HEK293 (cell line): Measurements from ENCODE around the gene MAML2.

ENCODE experiments used
- CTCF ChIA-PET: fragments of 350-600 bp; formaldehyde crosslinking; extraction: SDS; loops from one replicate; lab custom pipeline; 2021; ENCODE audit warnings: antibody characterized with exemption; lab: Yijun Ruan, JAX
- POLR2A ChIA-PET: fragments of 300-600 bp; formaldehyde crosslinking; extraction: SDS; loops from one replicate; lab custom pipeline; 2020; ENCODE audit warnings: antibody characterized with exemption, inconsistent platforms; lab: Yijun Ruan, JAX
- H3K27ac ChIP-seq: fragments of 200-500 bp; sonication (Bioruptor generic); 2 replicates; pipeline ENCODE4 v1.5.1; 2014; ENCODE audit warnings: low read depth, low read length, control low read depth, inconsistent platforms; ENCODE audit errors: extremely low read depth
- H3K36me3 ChIP-seq, 2 experiments: fragments of 200-500 bp in 1 of 2; sonication (Bioruptor generic) in 1 of 2; 1 replicate in 1 of 2; 2 replicates in 1 of 2; pipeline ENCODE4 v1.5.1; 2014 to 2017; ENCODE audit warnings: inconsistent platforms in 2 of 2, low read length in 2 of 2; ENCODE audit not compliant: control insufficient read depth in 2 of 2, insufficient read depth in 1 of 2
- H3K4me1 ChIP-seq: fragments of 200-500 bp; sonication (Bioruptor generic); 2 replicates; pipeline ENCODE4 v1.5.1; 2014; ENCODE audit warnings: mild to moderate bottlenecking, low read length, inconsistent platforms; ENCODE audit not compliant: control insufficient read depth, insufficient read depth
- H3K4me3 ChIP-seq: 2 replicates; pipeline ENCODE4 v1.5.1; 2011; ENCODE audit warnings: low read depth, mild to moderate bottlenecking, control low read depth, low read length, moderate library complexity
- H3K9me3 ChIP-seq: fragments of 200-500 bp; sonication (Bioruptor generic); 2 replicates; pipeline ENCODE4 v1.5.1; 2014; ENCODE audit warnings: low read depth, low read length, inconsistent platforms; ENCODE audit not compliant: control insufficient read depth, insufficient read depth
- CTCF ChIP-seq: fragments of 450-650 bp; formaldehyde crosslinking; IDR thresholded peaks from 2 replicates; pipeline ENCODE4 v1.5.1; 2016; ENCODE audit warnings: missing biosample characterization, missing genetic modification characterization
- ELK4 ChIP-seq: IDR thresholded peaks from 2 replicates; pipeline ENCODE4 v1.6.1; 2011; ENCODE audit warnings: mild to moderate bottlenecking, low read depth, low read length, borderline replicate concordance
- GLIS1 ChIP-seq: fragments of 450-650 bp; formaldehyde crosslinking; IDR thresholded peaks from 2 replicates; pipeline ENCODE4 v1.5.1; 2016; ENCODE audit warnings: missing biosample characterization, missing genetic modification characterization
- RBAK ChIP-seq: fragments of 450-650 bp; formaldehyde crosslinking; IDR thresholded peaks from 2 replicates; pipeline ENCODE4 v1.5.1; 2016; ENCODE audit warnings: missing biosample characterization, missing genetic modification characterization
- SCRT2 ChIP-seq: fragments of 450-650 bp; formaldehyde crosslinking; IDR thresholded peaks from 2 replicates; pipeline ENCODE4 v1.5.1; 2016; ENCODE audit warnings: missing biosample characterization, missing genetic modification characterization
- SP7 ChIP-seq: fragments of 450-650 bp; formaldehyde crosslinking; IDR thresholded peaks from 2 replicates; pipeline ENCODE4 v1.5.1; 2016; ENCODE audit warnings: missing biosample characterization, missing genetic modification characterization
- WT1 ChIP-seq: fragments of 450-650 bp; formaldehyde crosslinking; IDR thresholded peaks from 2 replicates; pipeline ENCODE4 v1.5.1; 2016; ENCODE audit warnings: missing biosample characterization, missing genetic modification characterization
- ZBTB17 ChIP-seq: fragments of 450-650 bp; formaldehyde crosslinking; IDR thresholded peaks from 2 replicates; pipeline ENCODE4 v1.5.1; 2016; ENCODE audit warnings: missing biosample characterization, missing genetic modification characterization
- ZNF148 ChIP-seq: fragments of 450-650 bp; formaldehyde crosslinking; IDR thresholded peaks from 2 replicates; pipeline ENCODE4 v1.5.0; 2017; ENCODE audit warnings: missing biosample characterization, missing genetic modification characterization, borderline replicate concordance
- ZNF174 ChIP-seq: fragments of 450-650 bp; formaldehyde crosslinking; IDR thresholded peaks from 2 replicates; pipeline ENCODE4 v1.5.0; 2017; ENCODE audit warnings: missing biosample characterization, mild to moderate bottlenecking, missing genetic modification characterization
- ZNF19 ChIP-seq: fragments of 450-650 bp; formaldehyde crosslinking; IDR thresholded peaks from 2 replicates; pipeline ENCODE4; 2016; ENCODE audit warnings: missing biosample characterization, missing genetic modification characterization, low read depth
- ZNF221 ChIP-seq: fragments of 450-650 bp; formaldehyde crosslinking; IDR thresholded peaks from 2 replicates; pipeline ENCODE4 v1.5.1; 2017; ENCODE audit warnings: missing biosample characterization, missing genetic modification characterization, borderline replicate concordance
- ZNF274 ChIP-seq, 2 experiments: fragments of 200-500 bp in 1 of 2; fragments of 450-650 bp in 1 of 2; sonication (Bioruptor generic) in 1 of 2; formaldehyde crosslinking in 1 of 2; IDR thresholded peaks; 2 replicates each; pipeline versions ENCODE4 v1.5.1 to v1.6.1; 2014 to 2016; ENCODE audit warnings: borderline replicate concordance in 1 of 2, inconsistent platforms in 1 of 2, low read length in 1 of 2, missing biosample characterization in 1 of 2, missing genetic modification characterization in 1 of 2
- ZNF280D ChIP-seq: fragments of 450-650 bp; formaldehyde crosslinking; IDR thresholded peaks from 2 replicates; pipeline ENCODE4 v1.5.1; 2016; ENCODE audit warnings: missing biosample characterization, missing genetic modification characterization
- ZNF335 ChIP-seq: fragments of 450-650 bp; formaldehyde crosslinking; conservative IDR thresholded peaks from 2 replicates; pipeline ENCODE4 v1.5.1; 2016; ENCODE audit warnings: missing biosample characterization, missing genetic modification characterization
- ZNF488 ChIP-seq: fragments of 450-650 bp; formaldehyde crosslinking; IDR thresholded peaks from 2 replicates; pipeline ENCODE4 v1.5.1; 2016; ENCODE audit warnings: missing biosample characterization, missing genetic modification characterization
- ZNF518A ChIP-seq: fragments of 450-650 bp; formaldehyde crosslinking; conservative IDR thresholded peaks from 2 replicates; pipeline ENCODE4 v1.5.1; 2016; ENCODE audit warnings: low read depth, missing biosample characterization, missing genetic modification characterization
- ZNF530 ChIP-seq: fragments of 450-650 bp; formaldehyde crosslinking; IDR thresholded peaks from 2 replicates; pipeline ENCODE4 v1.5.1; 2016; ENCODE audit warnings: low read depth, missing biosample characterization, missing genetic modification characterization
- ZNF544 ChIP-seq: fragments of 450-650 bp; formaldehyde crosslinking; IDR thresholded peaks from 2 replicates; pipeline ENCODE4 v1.5.0; 2017; ENCODE audit warnings: missing biosample characterization, missing genetic modification characterization
- ZNF624 ChIP-seq: fragments of 450-650 bp; formaldehyde crosslinking; IDR thresholded peaks from 2 replicates; pipeline ENCODE4 v1.5.1; 2017; ENCODE audit warnings: missing biosample characterization, missing genetic modification characterization
- ZNF768 ChIP-seq: fragments of 450-650 bp; formaldehyde crosslinking; IDR thresholded peaks from 2 replicates; pipeline ENCODE4 v1.5.1; 2018; ENCODE audit warnings: missing biosample characterization, mild to moderate bottlenecking, missing genetic modification characterization
- ZNF776 ChIP-seq: fragments of 450-650 bp; formaldehyde crosslinking; IDR thresholded peaks from 2 replicates; pipeline ENCODE4 v1.5.0; 2017; ENCODE audit warnings: missing biosample characterization, missing genetic modification characterization, borderline replicate concordance

MAML2 gene

GRCh38 chr11:96167787-96168186 lies 175.2 kb downstream of the MAML2 start (continued):
- no peak for TF ChIP-seq ZNF280D (tag by site-specific recombination)
- TF ChIP-seq ZNF274 (IDR thresholded peaks at IDR 0.05; ENCODE audit: low read length): no peak
- TF ChIP-seq ZNF274 (tag by site-specific recombination; IDR thresholded peaks at IDR 0.05; ENCODE audit: borderline replicate concordance): no peak
- TF ChIP-seq SCRT2 (tag by site-specific recombination): no peak
- no peak for TF ChIP-seq SP7 (tag by site-specific recombination)
- no peak for TF ChIP-seq ZNF174 (tag by site-specific recombination)
- TF ChIP-seq ZNF518A: no peak
- no peak for TF ChIP-seq ZNF530

GRCh38 chr11:96167203-96167758 lies 175.7 kb downstream of the MAML2 start:
- Histone ChIP-seq H3K27ac (no peak overlapping the region), H3K4me3 (no peak overlapping the region), H3K9me3 (no peaks in the 10 kb centered on the region), H3K4me1 (no peaks in the 10 kb centered on the region), H3K36me3 (no peaks in the 10 kb centered on the region)
- ChIA-PET POLR2A (no interaction called here), CTCF (interaction anchor here (0.7 to 1.0 kb wide), 2 partner anchors 66 to 176 kb away, joined by 3 read pairs; partner anchors contain the start of gene MAML2)
- TF ChIP-seq SP7 (tag by site-specific recombination) (no peak), ELK4 (no peak), ZNF544 (tag by site-specific recombination) (no peak), ZNF768 (tag by site-specific recombination) (no peak), ZNF624 (tag by site-specific recombination) (no peak), GLIS1 (tag by site-specific recombination) (peak; percentile 46; the same call in 1 of the 2 replicates), RBAK (tag by site-specific recombination) (no peak), CTCF (tag by site-specific recombination) (no peak), ZNF19 (tag by site-specific recombination) (no peak), ZNF776 (tag by site-specific recombination) (no peak), ZNF221 (tag by site-specific recombination) (no peak), ZNF148 (no peak), ZNF488 (tag by site-specific recombination) (no peak), ZNF335 (tag by site-specific recombination) (0 out of 2 replicates have a peak, but pooled peaks have one; percentile 9), ZBTB17 (tag by site-specific recombination) (peak; percentile 69), WT1 (tag by site-specific recombination) (no peak)
